HG03469 (cell line): ENCODE data around the gene GIPC2.
"Not testable (repeated sequence)": the region's sequence is repeated elsewhere in the genome, so short reads cannot be mapped to it uniquely, and the experiment has no call there.

Source experiments
- ATAC-seq: cut with Tn5 transposase; IDR thresholded peaks from one replicate; pipeline ENCODE4 v1.9.1; 2021; ENCODE audit warnings: mild to moderate bottlenecking, moderate library complexity, moderate number of reproducible peaks; ENCODE audit not compliant: unreplicated experiment

GIPC2 gene

DNA sequence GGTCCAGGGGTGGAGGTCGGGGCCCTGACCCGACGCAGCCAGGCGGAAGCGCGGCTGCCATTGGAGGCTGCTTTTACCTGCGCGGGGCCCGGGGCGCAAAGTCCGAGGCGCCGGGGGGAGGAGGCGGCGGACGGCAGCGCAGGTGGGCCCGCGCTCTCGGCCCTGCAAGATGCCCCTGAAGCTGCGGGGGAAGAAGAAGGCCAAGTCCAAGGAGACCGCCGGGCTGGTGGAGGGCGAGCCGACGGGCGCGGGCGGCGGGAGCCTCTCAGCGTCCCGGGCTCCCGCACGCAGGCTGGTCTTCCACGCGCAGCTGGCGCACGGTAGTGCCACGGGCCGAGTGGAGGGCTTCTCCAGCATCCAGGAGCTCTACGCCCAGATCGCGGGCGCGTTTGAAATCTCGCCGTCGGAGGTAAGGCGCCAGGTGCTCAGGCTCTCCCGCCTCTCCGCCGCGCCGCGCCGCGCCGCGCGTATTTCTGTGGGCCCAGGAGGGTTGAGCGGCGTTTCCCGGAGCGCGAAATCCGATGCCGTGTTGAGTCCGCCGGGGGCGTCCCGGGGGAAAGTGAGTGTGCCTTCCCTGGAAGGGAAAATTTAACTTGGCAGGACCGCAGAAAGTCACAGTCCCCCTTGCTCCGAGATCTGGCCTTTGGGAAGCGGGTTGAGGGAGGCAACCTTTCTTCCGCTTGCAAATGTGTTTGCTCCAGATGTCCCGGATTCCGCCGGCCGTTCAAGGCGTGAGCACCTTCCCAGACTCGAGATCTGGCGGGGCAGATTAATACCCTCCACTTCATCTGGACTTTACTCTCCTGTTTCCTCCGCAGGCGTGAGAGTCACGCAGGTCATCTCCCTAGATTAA lies at the start of gene GIPC2:
GIPC2 (plus strand) TSS at position 41 of the 853 bp plus-strand sequence; CDS start at position 170, 129 bp downstream.
- ATAC-seq: no peak

- no peak for ATAC-seq
Measured at GRCh38 chr1:77996734-77997133, 49.0 kb upstream of the GIPC2 start.

DNA sequence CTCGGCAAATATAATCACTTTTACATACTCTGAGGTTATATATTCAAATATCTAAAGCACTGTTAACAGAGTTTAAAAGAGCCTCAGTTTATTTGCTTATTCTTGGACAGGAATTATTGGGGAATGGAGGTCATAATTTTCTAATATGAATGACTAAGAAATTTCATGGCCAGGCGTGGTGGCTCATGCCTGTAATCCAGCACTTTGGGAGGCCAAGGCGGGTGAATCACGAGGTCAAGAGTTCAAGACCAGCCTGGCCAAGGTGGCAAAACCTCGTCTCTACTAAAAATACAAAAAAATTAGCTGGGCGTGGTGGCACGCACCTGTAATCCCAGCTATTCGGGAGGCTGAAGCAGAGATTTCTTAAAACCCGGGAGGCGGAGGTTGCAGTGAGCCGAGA lies 45.2 kb upstream of the GIPC2 start:
- ATAC-seq: not testable (repeated sequence)

DNA sequence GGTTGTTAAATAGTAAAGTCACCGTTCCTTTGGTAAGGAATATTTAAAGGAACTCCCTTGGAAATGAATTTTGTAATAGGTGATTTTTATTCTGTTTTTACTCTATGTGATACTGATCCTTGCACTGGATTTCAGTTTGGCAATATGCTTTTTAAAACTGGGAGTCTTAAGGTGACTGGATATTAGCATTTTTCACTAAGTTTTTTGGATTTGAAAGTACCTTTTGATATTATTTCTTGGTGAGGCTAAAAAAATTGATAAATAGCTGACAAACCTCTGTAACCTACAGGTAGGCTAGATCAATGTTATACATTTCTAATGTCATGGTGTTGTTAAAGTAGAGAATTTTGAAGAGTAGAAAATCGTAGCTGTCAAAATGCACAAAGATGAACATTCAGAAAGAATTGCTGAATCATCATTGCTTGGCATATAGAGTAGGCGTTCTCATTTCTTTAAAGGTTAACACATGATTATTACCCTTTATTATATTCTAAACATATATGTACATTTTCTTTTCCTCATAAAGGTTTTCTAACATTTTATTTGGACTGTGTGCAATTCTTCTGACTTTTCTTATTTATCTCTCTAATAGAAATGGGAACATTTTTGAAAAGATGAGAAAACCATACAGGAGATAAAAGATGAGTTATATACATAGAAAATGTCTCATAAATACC lies 42.6 kb upstream of the GIPC2 start:
- ATAC-seq: no peak

DNA sequence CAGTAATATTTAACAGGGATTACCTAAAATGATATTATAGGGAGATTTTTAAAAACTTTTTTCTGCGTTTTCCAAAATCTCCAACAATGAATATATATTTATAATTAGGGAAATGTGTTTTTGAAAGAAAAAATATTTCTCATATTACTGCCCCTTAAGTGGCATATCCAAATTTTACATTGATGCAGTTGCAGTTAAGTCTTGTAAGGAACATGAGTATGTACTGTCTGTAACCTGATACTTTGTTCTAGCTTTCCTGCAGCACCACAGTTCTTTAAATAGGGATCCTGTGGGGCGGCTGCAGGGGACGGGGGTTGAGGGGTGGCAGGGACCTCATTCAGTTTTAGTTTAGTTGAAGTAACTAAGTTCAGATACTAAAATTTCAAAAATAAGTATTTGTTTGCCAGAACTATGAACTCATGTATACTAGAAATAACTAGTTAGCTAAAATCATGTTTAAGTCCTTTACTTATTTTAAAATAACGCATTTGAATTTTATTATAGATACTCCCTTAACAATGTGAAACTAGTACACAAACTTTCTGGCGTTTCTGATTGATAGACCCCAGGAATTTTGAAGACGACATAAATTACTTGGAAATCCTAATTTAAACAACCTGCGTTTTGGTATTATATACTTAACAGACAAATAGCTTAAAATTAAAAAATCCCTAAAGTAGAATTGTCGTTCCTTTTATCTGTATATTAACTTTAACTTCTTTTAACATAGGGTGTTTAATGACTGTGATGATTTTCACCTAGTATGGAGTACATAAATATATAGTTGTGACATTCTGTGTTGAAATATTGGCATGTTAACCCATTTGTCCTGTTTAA lies 41.7 kb upstream of the GIPC2 start:
- ATAC-seq: peak; percentile 24

- ATAC-seq: peak; percentile 99
Measured at GRCh38 chr1:78004719-78005447, 40.9 kb upstream of the GIPC2 start, which contains the start of gene DNAJB4. TSS of gene DNAJB4 (plus strand) at chr1:78004939. CDS start at chr1:78005111, 172 bp downstream.

DNA sequence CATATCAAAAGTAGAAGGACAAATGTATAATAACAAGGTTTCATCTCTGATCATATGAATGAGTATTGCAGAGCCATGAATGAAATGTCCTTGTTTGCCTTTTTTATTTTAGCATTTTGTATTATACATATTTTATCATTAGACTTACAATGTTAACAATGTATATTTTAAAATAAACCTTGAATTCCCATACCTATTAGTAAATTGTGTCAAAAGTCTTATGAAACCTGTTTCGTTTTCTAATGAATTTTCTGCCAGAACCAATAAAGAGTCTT lies 40.4 kb upstream of the GIPC2 start:
- no peak for ATAC-seq

GRCh38 chr1:78005755-78006154 lies 40.0 kb upstream of the GIPC2 start:
- no peak for ATAC-seq

- no peak for ATAC-seq
Measured at GRCh38 chr1:78006521-78006920, 39.2 kb upstream of the GIPC2 start.

DNA sequence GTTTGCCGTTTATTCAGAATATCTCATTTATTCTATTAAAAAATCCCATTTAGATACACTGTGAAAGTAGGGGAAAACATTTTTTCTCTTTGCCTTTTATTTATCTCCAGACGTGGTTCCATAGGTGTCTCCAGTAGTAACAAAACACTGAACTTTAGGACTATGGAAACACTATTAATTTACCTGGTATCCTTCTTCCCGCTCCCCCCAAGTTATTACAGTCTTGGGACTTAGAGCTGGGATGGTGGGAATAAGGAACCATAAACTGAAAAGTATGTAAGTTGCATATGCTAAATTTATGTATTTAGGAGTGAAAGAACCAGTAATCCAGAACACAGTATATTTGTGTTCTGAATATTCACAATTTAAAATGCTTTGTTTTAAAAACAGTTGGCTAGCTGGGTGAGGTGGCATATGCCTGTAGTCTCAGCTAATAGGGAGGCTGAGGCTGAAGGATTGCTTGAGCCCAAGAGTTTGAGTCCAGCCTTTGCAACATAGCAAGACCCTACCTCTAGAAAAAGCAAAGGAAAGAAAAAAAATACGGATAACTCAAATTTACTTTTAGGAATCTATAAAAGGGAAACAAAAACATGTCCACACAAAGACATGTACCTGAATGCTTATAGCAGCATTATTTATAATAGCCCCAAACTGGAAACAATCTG lies 38.0 kb upstream of the GIPC2 start:
- ATAC-seq: no peak

- no peak for ATAC-seq
Measured at GRCh38 chr1:78009276-78009675, 36.5 kb upstream of the GIPC2 start.

DNA sequence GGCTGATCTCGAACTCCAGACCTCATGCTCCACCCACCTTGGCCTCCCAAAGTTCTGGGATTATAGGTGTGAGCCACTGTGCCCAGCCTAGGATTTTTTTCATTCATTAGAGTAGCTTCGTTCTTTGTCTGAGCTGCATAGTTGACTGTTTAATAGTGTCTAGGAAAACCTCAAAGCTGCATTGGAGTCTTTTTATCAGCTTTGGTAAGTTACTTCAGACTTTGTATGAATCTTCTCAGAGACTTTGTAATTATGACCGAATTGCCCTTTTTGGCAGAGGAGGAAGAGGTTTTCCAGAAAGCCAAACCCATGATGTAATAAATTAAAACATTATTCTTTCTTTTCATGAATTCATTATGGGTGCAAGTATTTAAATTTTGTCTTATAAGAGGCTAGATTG lies 35.9 kb upstream of the GIPC2 start:
- no peak for ATAC-seq

- no peak for ATAC-seq
Measured at GRCh38 chr1:78011050-78011449, 34.7 kb upstream of the GIPC2 start.

DNA sequence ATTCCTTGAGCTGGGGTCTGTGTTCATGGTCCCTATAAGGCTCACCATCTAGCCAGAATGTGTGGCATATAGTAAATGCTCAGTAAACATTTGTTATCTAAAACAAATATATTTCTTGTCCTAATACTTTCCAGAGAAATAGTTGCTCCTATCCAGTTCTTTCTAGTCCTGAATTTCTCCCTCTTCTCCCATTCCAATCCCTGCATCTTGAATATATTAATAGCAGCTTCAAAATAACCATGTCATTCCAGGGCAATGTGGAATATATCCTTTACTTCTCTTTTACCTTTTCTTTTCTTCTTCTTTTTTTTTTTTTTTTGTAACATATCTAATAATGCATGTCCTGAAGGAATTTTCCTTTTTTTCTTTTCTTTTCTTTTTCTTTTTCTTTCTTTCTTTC lies 30.6 kb upstream of the GIPC2 start:
- ATAC-seq: no peak

DNA sequence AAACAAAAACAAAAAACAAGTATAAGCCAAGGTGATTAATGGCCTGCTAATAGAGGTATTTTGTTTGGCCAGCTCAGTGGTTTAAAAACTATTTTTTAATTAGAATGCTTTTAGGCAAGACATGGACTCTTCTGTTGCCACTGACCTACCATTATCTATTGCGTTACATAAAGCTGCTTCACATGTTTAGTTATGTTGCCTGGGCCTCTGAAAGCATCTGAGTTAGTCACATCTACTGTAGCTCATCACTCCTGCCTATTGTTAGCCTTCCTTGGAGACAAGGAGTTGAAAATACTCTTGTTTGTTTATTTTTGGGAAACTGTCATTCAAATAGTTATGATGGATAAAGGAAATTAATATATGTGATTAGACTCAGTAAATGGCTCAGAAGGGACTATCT lies 26.7 kb upstream of the GIPC2 start:
- ATAC-seq: no peak

GRCh38 chr1:78021134-78021533 lies 24.6 kb upstream of the GIPC2 start:
- ATAC-seq: not testable (repeated sequence)

DNA sequence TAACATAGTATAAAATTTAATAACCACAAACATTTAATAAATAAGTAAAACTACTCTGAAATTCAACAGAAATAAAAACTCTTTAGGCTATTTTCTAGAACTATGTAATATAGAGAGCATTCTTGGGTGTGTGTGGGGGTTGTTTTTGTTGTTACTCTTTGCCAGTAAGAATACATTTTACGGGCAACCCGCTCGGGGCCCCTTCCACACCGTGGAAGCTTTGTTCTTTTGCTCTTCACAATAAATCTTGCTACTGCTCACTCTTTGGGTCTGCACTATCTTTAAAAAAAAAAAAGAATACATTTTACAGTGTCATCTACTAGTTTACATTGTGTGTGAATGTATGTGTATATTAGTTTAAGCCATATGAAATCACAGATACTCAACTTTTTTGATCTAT lies 16.0 kb upstream of the GIPC2 start:
- ATAC-seq: no peak

- ATAC-seq: no peak
Measured at GRCh38 chr1:78032996-78033796, 12.6 kb upstream of the GIPC2 start.

GRCh38 chr1:78033797-78034172 lies 12.0 kb upstream of the GIPC2 start:
- no peak for ATAC-seq

DNA sequence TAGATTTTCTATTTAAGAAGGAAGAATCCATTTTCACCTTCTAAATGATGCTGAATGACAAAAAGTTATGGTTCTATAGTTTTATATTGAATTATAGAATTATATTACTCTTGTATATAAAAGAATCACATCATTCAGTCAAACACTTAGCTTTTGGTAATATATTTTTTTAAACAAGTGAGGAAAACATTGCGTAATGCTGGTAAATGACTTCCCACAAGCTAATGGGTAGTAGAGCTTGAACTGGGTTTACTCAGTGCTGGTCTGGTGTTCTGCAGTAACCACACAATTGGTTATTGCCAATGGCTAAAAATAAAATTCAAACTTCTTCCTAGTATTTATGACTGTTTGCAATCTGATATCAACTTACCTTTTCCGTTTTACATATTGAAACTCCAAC lies 10.6 kb upstream of the GIPC2 start:
- no peak for ATAC-seq
